Nephron (organoid): Measurements from ENCODE around the gene MED12.

Experiments
- H3K27ac Mint-ChIP-seq, 3 experiments: 2 replicates each; pipeline ENCODE4 v1.8.0; 2020; ENCODE audit warnings: mixed read lengths in 3 of 3, mild to moderate bottlenecking in 2 of 3, moderate library complexity in 1 of 3
- H3K27me3 Mint-ChIP-seq: 2 replicates; pipeline ENCODE4 v1.8.0; 2021; ENCODE audit warnings: low read depth, mild to moderate bottlenecking, moderate library complexity, mixed read lengths
- H3K36me3 Mint-ChIP-seq: 2 replicates; pipeline ENCODE4 v1.8.0; 2020; ENCODE audit warnings: low read depth, mixed read lengths
- H3K4me1 Mint-ChIP-seq: 2 replicates; pipeline ENCODE4 v1.8.0; 2020; ENCODE audit warnings: mixed read lengths
- H3K4me3 Mint-ChIP-seq, 3 experiments: 2 replicates each; pipeline ENCODE4 v1.8.0; 2020; ENCODE audit warnings: mild to moderate bottlenecking in 3 of 3, mixed read lengths in 3 of 3, moderate library complexity in 2 of 3
- H3K9me3 Mint-ChIP-seq: 2 replicates; pipeline ENCODE4 v1.8.0; 2020; ENCODE audit warnings: mixed read lengths
- TF ChIP-seq, protein P1 (sequence below), 3 experiments: fragments of 200-600 bp; sonication (generic); IDR thresholded peaks; one replicate each; pipeline ENCODE4 v1.5.0; 2021; ENCODE audit warnings: antibody characterized with exemption in 3 of 3; ENCODE audit not compliant: unreplicated experiment in 3 of 3

MED12 gene

DNA sequence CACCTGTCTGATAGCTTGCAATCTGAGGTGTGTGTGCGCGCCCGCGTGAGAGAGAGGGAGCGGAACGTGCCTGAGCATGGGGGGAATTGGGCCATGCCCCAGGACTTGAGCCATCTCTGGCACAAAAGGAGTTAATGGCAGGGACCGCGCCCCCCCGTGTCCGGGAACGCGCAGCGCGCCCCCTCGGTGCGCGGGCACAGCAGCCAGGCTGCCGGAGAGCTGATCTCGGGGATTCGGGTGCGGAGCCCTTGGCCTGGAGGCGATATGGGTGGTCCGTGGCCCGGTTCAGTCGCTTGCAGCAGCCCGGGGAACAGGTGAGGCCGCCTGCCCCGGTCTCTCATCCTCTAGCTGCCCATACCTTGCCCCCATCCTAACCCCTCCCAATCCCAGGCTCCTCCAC lies 26.3 kb downstream of the MED12 start, which contains the start of gene NLGN3:
Gene NLGN3 (plus strand): TSS at position 191 of the 400 bp plus-strand sequence. CDS start 2,909 bp downstream, outside the sequence.
- Mint-ChIP-seq H3K9me3 (peaks cover 2% of the 10 kb centered on the region), H3K27ac (peak within 1 kb of the TSS; percentile 89 to 94 (median 93)), H3K36me3 (peaks cover 10% of the 10 kb centered on the region), H3K4me3 (peak within 1 kb of the TSS; percentile 78 to 87 (median 85)), H3K27me3 (no peaks in the 10 kb centered on the region), H3K4me1 (peaks cover 21% of the 10 kb centered on the region)
- TF ChIP-seq, protein P1, sequence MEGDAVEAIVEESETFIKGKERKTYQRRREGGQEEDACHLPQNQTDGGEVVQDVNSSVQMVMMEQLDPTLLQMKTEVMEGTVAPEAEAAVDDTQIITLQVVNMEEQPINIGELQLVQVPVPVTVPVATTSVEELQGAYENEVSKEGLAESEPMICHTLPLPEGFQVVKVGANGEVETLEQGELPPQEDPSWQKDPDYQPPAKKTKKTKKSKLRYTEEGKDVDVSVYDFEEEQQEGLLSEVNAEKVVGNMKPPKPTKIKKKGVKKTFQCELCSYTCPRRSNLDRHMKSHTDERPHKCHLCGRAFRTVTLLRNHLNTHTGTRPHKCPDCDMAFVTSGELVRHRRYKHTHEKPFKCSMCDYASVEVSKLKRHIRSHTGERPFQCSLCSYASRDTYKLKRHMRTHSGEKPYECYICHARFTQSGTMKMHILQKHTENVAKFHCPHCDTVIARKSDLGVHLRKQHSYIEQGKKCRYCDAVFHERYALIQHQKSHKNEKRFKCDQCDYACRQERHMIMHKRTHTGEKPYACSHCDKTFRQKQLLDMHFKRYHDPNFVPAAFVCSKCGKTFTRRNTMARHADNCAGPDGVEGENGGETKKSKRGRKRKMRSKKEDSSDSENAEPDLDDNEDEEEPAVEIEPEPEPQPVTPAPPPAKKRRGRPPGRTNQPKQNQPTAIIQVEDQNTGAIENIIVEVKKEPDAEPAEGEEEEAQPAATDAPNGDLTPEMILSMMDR (IDR thresholded peaks at IDR 0.05; ENCODE audit: unreplicated experiment in 3 of 3) = no peak

DNA sequence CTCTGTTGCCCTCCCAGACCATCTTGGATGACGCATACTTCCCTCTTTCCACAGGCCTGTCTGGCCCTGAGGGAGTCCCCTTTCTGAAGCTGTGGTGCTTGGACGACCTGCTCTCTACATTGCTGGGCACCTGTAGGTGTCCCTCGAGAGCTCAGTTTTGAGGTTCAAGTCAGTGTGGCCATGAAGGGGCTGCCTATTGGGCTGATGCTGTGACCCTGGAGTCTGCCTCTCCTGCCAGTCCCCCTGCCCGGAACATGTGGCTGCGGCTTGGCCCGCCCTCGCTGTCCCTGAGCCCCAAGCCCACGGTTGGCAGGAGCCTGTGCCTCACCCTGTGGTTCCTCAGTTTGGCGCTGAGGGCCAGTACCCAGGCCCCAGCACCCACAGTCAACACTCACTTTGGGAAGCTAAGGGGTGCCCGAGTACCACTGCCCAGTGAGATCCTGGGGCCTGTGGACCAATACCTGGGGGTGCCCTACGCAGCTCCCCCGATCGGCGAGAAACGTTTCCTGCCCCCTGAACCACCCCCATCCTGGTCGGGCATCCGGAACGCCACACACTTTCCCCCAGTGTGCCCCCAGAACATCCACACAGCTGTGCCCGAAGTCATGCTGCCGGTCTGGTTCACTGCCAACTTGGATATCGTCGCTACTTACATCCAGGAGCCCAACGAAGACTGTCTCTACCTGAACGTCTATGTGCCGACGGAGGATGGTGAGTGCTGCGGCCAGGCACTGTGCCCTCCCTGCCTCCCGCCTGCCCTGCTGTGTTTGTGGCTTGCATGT lies 29.3 kb downstream of the MED12 start:
- no peaks in the 10 kb centered on the region for H3K36me3 Mint-ChIP-seq
- peaks cover 21% of the 10 kb centered on the region for H3K4me1 Mint-ChIP-seq
- H3K27ac Mint-ChIP-seq = peak overlapping the region in 1 of 3 experiments; percentile 15
- peak overlapping the region; percentile 21 to 39 (median 36) for H3K4me3 Mint-ChIP-seq
- H3K9me3 Mint-ChIP-seq = peaks cover 2% of the 10 kb centered on the region
- no peaks in the 10 kb centered on the region for H3K27me3 Mint-ChIP-seq
- TF ChIP-seq, protein P1 (IDR thresholded peaks at IDR 0.05; ENCODE audit: unreplicated experiment in 3 of 3) = no peak

DNA sequence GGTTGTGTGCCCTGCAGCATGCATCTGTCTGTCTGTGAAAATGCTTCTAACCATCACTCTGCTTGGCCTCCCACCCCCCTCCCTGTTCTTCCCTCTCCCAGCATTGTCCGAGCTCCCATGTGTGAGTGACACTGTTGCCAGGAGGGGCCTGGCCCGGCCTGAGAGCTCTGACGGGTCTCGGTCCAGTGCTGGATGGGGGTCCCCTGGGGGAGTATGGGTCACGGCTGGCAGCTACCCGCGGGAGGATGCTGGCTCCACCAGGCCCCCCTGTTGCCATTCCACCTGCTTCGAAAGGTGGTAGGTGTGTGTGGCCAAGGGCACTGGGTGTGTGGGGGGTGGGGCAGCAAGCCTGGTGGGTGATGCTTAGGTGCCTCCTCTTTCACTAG lies 29.9 kb downstream of the MED12 start:
- Mint-ChIP-seq H3K27ac (peak overlapping the region in 1 of 3 experiments; percentile 15), H3K27me3 (no peaks in the 10 kb centered on the region), H3K4me3 (peak overlapping the region; percentile 11 to 39 (median 36)), H3K4me1 (peaks cover 21% of the 10 kb centered on the region), H3K9me3 (peaks cover 3% of the 10 kb centered on the region), H3K36me3 (no peaks in the 10 kb centered on the region)
- TF ChIP-seq, protein P1 (IDR thresholded peaks at IDR 0.05; ENCODE audit: unreplicated experiment in 3 of 3) = no peak

DNA sequence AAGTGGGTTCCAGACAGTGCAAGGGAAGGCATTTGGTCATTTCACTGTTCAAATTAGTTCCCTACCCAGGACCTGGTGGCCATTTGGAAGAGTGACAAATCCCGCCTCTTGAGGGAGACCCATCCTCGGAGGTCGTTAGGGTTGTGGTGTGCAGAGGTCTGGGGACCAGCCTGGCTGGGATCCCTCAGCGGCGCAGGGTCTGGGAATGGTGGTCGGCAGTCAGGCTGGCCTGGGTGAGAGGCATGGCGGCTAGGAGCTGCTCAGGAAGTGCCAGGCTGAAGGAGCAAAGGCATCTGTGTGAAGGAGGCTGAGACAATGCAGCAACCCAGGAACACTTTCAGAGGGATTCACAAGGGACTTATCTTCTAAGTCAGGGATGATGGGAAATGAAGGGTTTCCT lies 33.0 kb downstream of the MED12 start:
- no peak overlapping the region for H3K27ac Mint-ChIP-seq
- no peak overlapping the region for H3K4me3 Mint-ChIP-seq
- no peaks in the 10 kb centered on the region for H3K27me3 Mint-ChIP-seq

DNA sequence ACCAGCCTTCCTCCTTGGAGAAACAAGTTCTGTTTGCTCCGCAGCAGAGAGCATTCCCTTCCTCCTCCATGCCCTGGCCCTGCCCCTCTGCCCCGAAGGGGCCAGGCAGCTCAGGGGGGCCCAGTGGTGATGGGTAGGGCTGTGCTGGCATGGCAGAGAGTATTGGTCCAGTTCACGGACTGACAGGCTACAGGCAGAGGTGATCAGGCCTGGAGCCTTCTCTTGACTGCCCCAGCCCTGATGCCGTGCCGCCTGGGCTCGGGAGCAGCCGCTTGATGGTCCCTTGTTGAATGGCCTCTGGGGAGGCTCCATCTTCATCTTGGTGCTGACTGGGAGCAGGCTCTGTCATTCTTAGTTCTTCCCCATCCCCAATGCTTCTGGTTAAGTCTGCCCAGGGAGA lies 35.8 kb downstream of the MED12 start:
- no peak overlapping the region for H3K27ac Mint-ChIP-seq
- no peaks in the 10 kb centered on the region for H3K27me3 Mint-ChIP-seq
- H3K4me3 Mint-ChIP-seq = no peak overlapping the region
- no peaks in the 10 kb centered on the region for H3K4me1 Mint-ChIP-seq
- H3K9me3 Mint-ChIP-seq = peaks cover 10% of the 10 kb centered on the region
- no peaks in the 10 kb centered on the region for H3K36me3 Mint-ChIP-seq
- TF ChIP-seq, protein P1 (IDR thresholded peaks at IDR 0.05; ENCODE audit: unreplicated experiment in 3 of 3) = no peak

More for the DNA sequence above, 33.0 kb downstream of the MED12 start:
- Mint-ChIP-seq H3K4me1 (peaks cover 8% of the 10 kb centered on the region), H3K36me3 (no peaks in the 10 kb centered on the region), H3K9me3 (peaks cover 10% of the 10 kb centered on the region)
- TF ChIP-seq, protein P1 (IDR thresholded peaks at IDR 0.05; ENCODE audit: unreplicated experiment in 3 of 3) = no peak

DNA sequence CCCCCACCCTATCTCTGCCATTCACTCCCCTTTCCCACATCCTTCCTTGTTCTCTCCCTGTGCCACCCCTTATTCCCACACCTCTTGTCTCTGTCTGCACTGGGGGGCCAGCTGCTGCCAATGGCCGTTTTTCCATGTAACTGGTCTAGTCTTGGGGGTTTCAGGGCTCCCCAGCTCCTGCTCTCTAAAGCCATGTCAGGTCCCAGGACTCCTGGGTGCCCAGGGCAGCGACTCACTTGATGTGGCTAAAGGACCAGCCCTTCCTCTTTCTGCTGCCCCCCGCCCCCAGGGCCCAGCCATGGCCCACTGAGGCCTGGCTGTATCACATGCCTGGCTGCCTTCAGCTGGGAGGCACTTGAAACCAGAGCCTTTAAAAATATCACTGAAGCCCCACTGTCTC lies 36.2 kb downstream of the MED12 start:
- TF ChIP-seq, protein P1 (IDR thresholded peaks at IDR 0.05; ENCODE audit: unreplicated experiment in 3 of 3) = no peak
- H3K4me3 Mint-ChIP-seq = no peak overlapping the region

More for the DNA sequence above, 36.2 kb downstream of the MED12 start:
- Mint-ChIP-seq H3K36me3 (no peaks in the 10 kb centered on the region), H3K27ac (no peak overlapping the region), H3K27me3 (no peaks in the 10 kb centered on the region), H3K4me1 (no peaks in the 10 kb centered on the region), H3K9me3 (peaks cover 10% of the 10 kb centered on the region)
